K562 (cell line): ENCODE measurements around the gene VPS13C. TPM values are rescaled to one million over a fixed set of nuclear protein-coding genes. Genes with fewer than 3 reads are reported as not detected.

Source experiments
- ATAC-seq: fragments of 200-7000 bp; cut with Tn5 transposase; 3 replicates; pipeline ENCODE4 v1.9.1; 2020; ENCODE audit warnings: moderate library complexity
- BruUV-seq: library from RNA; stranded (reverse); fragments of 400-500 nt; replicated peaks from 2 replicates; lab custom pipeline; 2021; lab: Mats Ljungman, UMichigan
- CTCF ChIA-PET: fragments of 300-600 bp; formaldehyde crosslinking; extraction: SDS; loops from one replicate; lab custom pipeline; 2021; ENCODE audit warnings: low intra/inter-chr PET ratio; lab: Yijun Ruan, JAX
- POLR2A ChIA-PET: fragments of 300-600, 350-650 bp; sonication (Branson Sonifier 250); formaldehyde crosslinking; extraction: SDS; loops from one replicate; lab custom pipeline; 2021; ENCODE audit warnings: antibody characterized with exemption, inconsistent platforms; lab: Yijun Ruan, JAX
- DNase-seq, 4 experiments: peaks; one replicate each; pipeline versions ENCODE4 v3.0.0 to v3.0.0-alpha.2; 2011 to 2018; ENCODE audit warnings: low spot score in 3 of 4, mixed read lengths in 3 of 4; ENCODE audit errors: extremely low read depth in 1 of 4
- FAIRE-seq: peaks from 2 replicates; lab custom pipeline; 2011; peaks lifted over from hg19 to GRCh38; lab: Jason Lieb, UNC
- H2AFZ ChIP-seq: 2 replicates; pipeline ENCODE4 v1.6.0; 2011; ENCODE audit warnings: low read depth, low read length, control low read depth, inconsistent platforms
- H3K27ac ChIP-seq: fragments of 200-600 bp; 3 replicates; pipeline ENCODE4 v1.8.0; 2011; ENCODE audit warnings: low read depth, mild to moderate bottlenecking, control low read depth, inconsistent platforms, low read length, moderate library complexity, mixed read lengths; ENCODE audit errors: extremely low read depth
- H3K27me3 ChIP-seq, 2 experiments: fragments of 300-600 bp in 1 of 2; 2 replicates in 1 of 2; 3 replicates in 1 of 2; pipeline versions ENCODE4 v1.6.0 to v1.8.0; 2011; ENCODE audit warnings: inconsistent platforms in 2 of 2, low read length in 2 of 2, mild to moderate bottlenecking in 1 of 2, mixed read lengths in 1 of 2, moderate library complexity in 1 of 2; ENCODE audit not compliant: control insufficient read depth in 2 of 2, insufficient read depth in 2 of 2
- H3K36me3 ChIP-seq: fragments of 300-600 bp; 3 replicates; pipeline ENCODE4 v1.8.0; 2011; ENCODE audit warnings: mild to moderate bottlenecking, low read length, inconsistent platforms; ENCODE audit not compliant: control insufficient read depth, insufficient read depth
- H3K4me1 ChIP-seq, 2 experiments: fragments of 200-600 bp in 1 of 2; replicated peaks in 1 of 2; 2 replicates in 1 of 2; 3 replicates in 1 of 2; pipeline versions ENCODE4 v1.5.1 to v1.8.0; 2011; ENCODE audit warnings: inconsistent platforms in 2 of 2, low read length in 2 of 2, mild to moderate bottlenecking in 1 of 2, mixed read lengths in 1 of 2, moderate library complexity in 1 of 2; ENCODE audit not compliant: control insufficient read depth in 2 of 2, insufficient read depth in 2 of 2
- H3K4me2 ChIP-seq: 2 replicates; pipeline ENCODE4 v1.6.1; 2011; ENCODE audit warnings: low read length, control low read depth, inconsistent platforms, mixed read lengths; ENCODE audit not compliant: insufficient read depth
- H3K4me3 ChIP-seq: fragments of 200-600 bp; sonication (generic), shearing (Covaris generic); 2 replicates; pipeline ENCODE4 v1.5.1; 2016; ENCODE audit warnings: control low read depth, inconsistent platforms
- H3K79me2 ChIP-seq: fragments of 200-600 bp; 3 replicates; pipeline ENCODE4 v1.8.0; 2011; ENCODE audit warnings: low read length, inconsistent platforms; ENCODE audit not compliant: control insufficient read depth, insufficient read depth
- H3K9ac ChIP-seq, 2 experiments: 2 replicates each; pipeline versions ENCODE4 v1.6.0 to v1.6.1; 2011; ENCODE audit warnings: low read depth in 2 of 2, low read length in 2 of 2, control low read depth in 1 of 2, inconsistent platforms in 1 of 2, mild to moderate bottlenecking in 1 of 2, mixed read lengths in 1 of 2; ENCODE audit not compliant: insufficient read depth in 1 of 2
- H3K9me1 ChIP-seq: one replicate; pipeline ENCODE4 v1.6.0; 2011; ENCODE audit warnings: inconsistent platforms, mild to moderate bottlenecking, low read length, moderate library complexity; ENCODE audit not compliant: control insufficient read depth, insufficient read depth
- H3K9me3 ChIP-seq: replicated peaks from 2 replicates; pipeline ENCODE4 v1.5.1; 2011; ENCODE audit warnings: low read depth, low read length, inconsistent platforms; ENCODE audit not compliant: control insufficient read depth, insufficient read depth
- H4K20me1 ChIP-seq: replicated peaks from 2 replicates; pipeline ENCODE4 v1.6.1; 2011; ENCODE audit warnings: low read length, inconsistent platforms, mixed read lengths; ENCODE audit not compliant: control insufficient read depth, insufficient read depth
- DNMT1 ChIP-seq: fragments of 450-650 bp; IDR thresholded peaks from 2 replicates; pipeline ENCODE4 v1.6.1; 2016; ENCODE audit warnings: antibody characterized with exemption, mild to moderate bottlenecking
- IRF1 ChIP-seq: sonication (generic); formaldehyde crosslinking; IDR thresholded peaks from 2 replicates; pipeline ENCODE4 v1.8.0; 2022; ENCODE audit warnings: missing genetic modification reagents, mild to moderate bottlenecking, borderline replicate concordance
- MBD1 ChIP-seq: fragments of 250-450 bp; sonication (Bioruptor Pico); IDR thresholded peaks from 2 replicates; pipeline ENCODE4 v1.8.0; 2022; ENCODE audit warnings: inconsistent platforms
- NCOR1 ChIP-seq: fragments of 450-650 bp; IDR thresholded peaks from 2 replicates; pipeline ENCODE4 v1.6.1; 2016; ENCODE audit warnings: mild to moderate bottlenecking, moderate library complexity
- NFRKB ChIP-seq: fragments of 450-650 bp; IDR thresholded peaks from 2 replicates; pipeline ENCODE4 v1.6.1; 2016; ENCODE audit warnings: low read depth
- POLR2B ChIP-seq: fragments of 450-650 bp; IDR thresholded peaks from 2 replicates; pipeline ENCODE4 v1.6.1; 2018; ENCODE audit warnings: low read depth; ENCODE audit not compliant: partially characterized antibody
- SETDB1 ChIP-seq: IDR thresholded peaks from one replicate; pipeline ENCODE4 v1.6.1; 2012; ENCODE audit warnings: low read length, control low read depth, inconsistent platforms
- SPI1 ChIP-seq: IDR thresholded peaks from 2 replicates; pipeline ENCODE4 v1.6.1; 2011; ENCODE audit warnings: low read depth, low read length, control low read depth, borderline replicate concordance
- ZC3H8 ChIP-seq: fragments of 450-650 bp; IDR thresholded peaks from 2 replicates; pipeline ENCODE4 v1.6.1; 2017
- ZFP91 ChIP-seq: sonication (generic); formaldehyde crosslinking; IDR thresholded peaks from 2 replicates; pipeline ENCODE4 v1.8.0; 2022; ENCODE audit warnings: mild to moderate bottlenecking, missing genetic modification reagents
- ZNF197 ChIP-seq: fragments of 200-800 bp; sonication (Bioruptor generic); IDR thresholded peaks from 2 replicates; pipeline ENCODE4 v1.6.1; 2016; ENCODE audit warnings: low read depth, missing genetic modification characterization, missing compliant biosample characterization
- WGBS: fragments of 100-300 bp; shearing (Covaris generic); methylation state at CpG from one replicate; pipeline ENCODE4 v1.1.6; 2016; ENCODE audit warnings: low coverage, mixed read lengths; ENCODE audit not compliant: insufficient coverage; ENCODE audit errors: missing lambda C conversion rate; 5-methylcytosine and 5-hydroxymethylcytosine counted together
- in situ Hi-C: fragments of 300-500 bp; cut with MboI; formaldehyde crosslinking; loops from 4 replicates; pipeline ENCODE4 v1.15.0; 2018; ENCODE audit warnings: inconsistent platforms, mixed read lengths
- intact Hi-C: fragments of 100-400 bp; cut with micrococcal nuclease; formaldehyde crosslinking; loops from 2 replicates; pipeline ENCODE4 v1.14.2; 2022
- polyA plus RNA-seq, 8 experiments: library from polyadenylated mRNA; depleted of rRNA in 4 of 8; stranded (reverse) in 5 of 8; unstranded in 3 of 8; fragments of >200 nt; fragmentation: Nextera tagmentation in 2 of 8; fragmentation: Illumina TruSeq in 1 of 8; extraction: Ambion mirVana in 2 of 8; extraction: Trizol in 1 of 8; gene quantifications; 2 replicates each; pipeline versions ENCODE4 v1.2.1 to v1.2.3, GENCODE V29; 2011 to 2014; ENCODE audit warnings: inconsistent platforms in 1 of 8, missing spikeins in 1 of 8
- total RNA-seq, 7 experiments: library from RNA; depleted of rRNA in 6 of 7; stranded (reverse); fragments of >200 nt in 6 of 7; fragmentation: Illumina TruSeq in 2 of 7; extraction: Trizol in 2 of 7; gene quantifications; 2 replicates each; pipeline versions ENCODE4 v1.2.1 to v1.2.3, GENCODE V29; 2011 to 2021; ENCODE audit warnings: low replicate concordance in 1 of 7
- TF ChIP-seq, protein P1 (sequence below), 2 experiments: fragments of 450-650 bp; IDR thresholded peaks; 2 replicates each; pipeline ENCODE4 v1.6.1; 2018; ENCODE audit warnings: mild to moderate bottlenecking in 2 of 2, low read depth in 1 of 2; ENCODE audit not compliant: partially characterized antibody in 2 of 2

VPS13C gene
- total and polyA plus RNA-seq, 9 of the 15 experiments (the other 6 are each of a cell fraction or from before 2014, with no cell fraction given), result 5.2 to 32.3 (median 15.7) TPM

DNA sequence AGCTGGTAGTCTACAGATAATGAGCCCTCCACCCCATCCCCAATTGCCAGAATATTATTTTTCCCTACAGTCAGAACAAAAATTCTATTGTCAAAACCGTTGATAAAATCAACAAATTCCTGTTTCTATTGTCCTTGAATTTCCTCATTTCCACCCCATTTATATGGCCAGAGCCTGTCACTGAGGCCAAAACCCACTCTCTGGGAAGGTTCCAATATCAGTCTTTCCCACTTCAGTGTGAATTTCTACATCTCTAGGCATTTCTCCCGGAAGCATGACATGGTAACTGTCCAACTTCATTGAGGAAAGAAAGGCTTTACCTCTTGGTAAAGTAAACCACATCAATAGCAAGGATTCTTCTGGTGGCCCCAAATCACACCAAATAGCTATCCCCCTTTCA lies 48.2 kb upstream of the VPS13C start:
- no peaks in the 10 kb centered on the region for H3K9me3 ChIP-seq
- no peak for ATAC-seq
- no peaks in the 10 kb centered on the region for H3K79me2 ChIP-seq
- no peak overlapping the region for H3K9ac ChIP-seq
- no peaks in the 10 kb centered on the region for H3K36me3 ChIP-seq
- intact Hi-C loops, result no loop called here
- H2AFZ ChIP-seq, result no peak overlapping the region
- BruUV-seq, result no TSS peak
- in situ Hi-C loops, result no loop called here
- H3K4me2 ChIP-seq, result no peak overlapping the region
- no peak overlapping the region for H3K27ac ChIP-seq
- no peaks in the 10 kb centered on the region for H3K9me1 ChIP-seq
- POLR2A ChIA-PET, result interaction anchor here (1.0 kb wide), 1 partner anchor 37 kb away, joined by 4 read pairs; no protein-coding TSS in a partner anchor
- FAIRE-seq, result no peak
- H3K4me1 ChIP-seq, result no peaks in the 10 kb centered on the region
- CTCF ChIA-PET, result interaction anchor here (0.5 kb wide), 1 partner anchor 945 kb away, joined by 3 read pairs; no protein-coding TSS in a partner anchor
- no peak overlapping the region for H3K4me3 ChIP-seq
- DNase-seq, result no peak
- H4K20me1 ChIP-seq, result no peaks in the 10 kb centered on the region
- 3% methylated on average over 2 of the region's 2 CpGs for WGBS
- H3K27me3 ChIP-seq, result peaks cover 8 to 19% of the 10 kb centered on the region in 2 experiments
- TF ChIP-seq SETDB1, result no peak
- no peak for TF ChIP-seq DNMT1
- TF ChIP-seq NFRKB, result no peak
- TF ChIP-seq IRF1 (CRISPR knock-in tag), result no peak
- TF ChIP-seq, protein P1, sequence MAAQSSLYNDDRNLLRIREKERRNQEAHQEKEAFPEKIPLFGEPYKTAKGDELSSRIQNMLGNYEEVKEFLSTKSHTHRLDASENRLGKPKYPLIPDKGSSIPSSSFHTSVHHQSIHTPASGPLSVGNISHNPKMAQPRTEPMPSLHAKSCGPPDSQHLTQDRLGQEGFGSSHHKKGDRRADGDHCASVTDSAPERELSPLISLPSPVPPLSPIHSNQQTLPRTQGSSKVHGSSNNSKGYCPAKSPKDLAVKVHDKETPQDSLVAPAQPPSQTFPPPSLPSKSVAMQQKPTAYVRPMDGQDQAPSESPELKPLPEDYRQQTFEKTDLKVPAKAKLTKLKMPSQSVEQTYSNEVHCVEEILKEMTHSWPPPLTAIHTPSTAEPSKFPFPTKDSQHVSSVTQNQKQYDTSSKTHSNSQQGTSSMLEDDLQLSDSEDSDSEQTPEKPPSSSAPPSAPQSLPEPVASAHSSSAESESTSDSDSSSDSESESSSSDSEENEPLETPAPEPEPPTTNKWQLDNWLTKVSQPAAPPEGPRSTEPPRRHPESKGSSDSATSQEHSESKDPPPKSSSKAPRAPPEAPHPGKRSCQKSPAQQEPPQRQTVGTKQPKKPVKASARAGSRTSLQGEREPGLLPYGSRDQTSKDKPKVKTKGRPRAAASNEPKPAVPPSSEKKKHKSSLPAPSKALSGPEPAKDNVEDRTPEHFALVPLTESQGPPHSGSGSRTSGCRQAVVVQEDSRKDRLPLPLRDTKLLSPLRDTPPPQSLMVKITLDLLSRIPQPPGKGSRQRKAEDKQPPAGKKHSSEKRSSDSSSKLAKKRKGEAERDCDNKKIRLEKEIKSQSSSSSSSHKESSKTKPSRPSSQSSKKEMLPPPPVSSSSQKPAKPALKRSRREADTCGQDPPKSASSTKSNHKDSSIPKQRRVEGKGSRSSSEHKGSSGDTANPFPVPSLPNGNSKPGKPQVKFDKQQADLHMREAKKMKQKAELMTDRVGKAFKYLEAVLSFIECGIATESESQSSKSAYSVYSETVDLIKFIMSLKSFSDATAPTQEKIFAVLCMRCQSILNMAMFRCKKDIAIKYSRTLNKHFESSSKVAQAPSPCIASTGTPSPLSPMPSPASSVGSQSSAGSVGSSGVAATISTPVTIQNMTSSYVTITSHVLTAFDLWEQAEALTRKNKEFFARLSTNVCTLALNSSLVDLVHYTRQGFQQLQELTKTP (IDR thresholded peaks at IDR 0.05; ENCODE audit: low read depth in 1 of 2, partially characterized antibody in 2 of 2), result no peak
- TF ChIP-seq POLR2B, result no peak
- TF ChIP-seq NCOR1, result no peak
- TF ChIP-seq ZFP91 (CRISPR knock-in tag), result no peak
- no peak for TF ChIP-seq ZNF197
- no peak for TF ChIP-seq MBD1 (CRISPR knock-in tag)
- no peak for TF ChIP-seq SPI1
- no peak for TF ChIP-seq ZC3H8
